Measurements from ENCODE around the gene TSPAN14.

The TSPAN14 gene

DNA sequence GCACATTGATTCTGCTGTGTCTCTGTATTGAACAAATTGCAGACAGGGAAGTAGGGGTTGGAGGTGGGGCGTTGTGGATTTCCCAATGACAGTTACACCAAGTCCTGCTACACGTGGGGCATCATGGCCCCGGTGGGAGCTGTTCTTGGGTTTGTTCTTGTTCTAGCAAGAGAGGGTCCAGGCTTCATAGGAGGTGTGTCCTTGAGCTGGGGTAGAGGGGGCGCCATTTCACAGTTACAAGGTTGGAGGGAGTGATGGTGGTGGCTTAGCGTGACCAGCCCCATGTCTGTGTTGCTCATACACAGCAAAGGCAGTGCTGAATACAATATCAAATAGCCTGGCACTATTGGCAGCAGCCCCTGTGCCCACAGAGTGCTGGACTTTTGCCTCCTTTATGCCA is 99.3 kb downstream of the TSPAN14 start:
- no peak for DNase-seq

DNA sequence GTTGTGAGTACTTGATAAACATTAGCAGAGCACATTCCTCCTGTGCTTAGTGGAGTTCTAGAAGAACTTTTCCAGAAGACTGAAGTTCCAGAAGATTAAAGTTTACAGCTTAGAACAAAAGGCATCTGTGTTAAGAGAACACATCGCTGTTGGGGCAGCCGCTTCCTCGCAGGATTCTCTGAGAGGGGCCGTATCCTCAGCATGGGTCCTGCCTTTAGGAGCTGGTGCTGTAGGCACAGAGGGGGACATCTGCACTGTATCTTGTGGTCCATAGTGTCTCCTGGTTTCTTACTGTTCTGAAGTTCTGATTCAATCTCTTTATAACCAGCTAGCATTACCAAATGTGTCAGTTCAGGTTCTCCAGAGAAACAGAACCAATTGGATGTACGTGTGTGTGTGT is 99.9 kb downstream of the TSPAN14 start:
- no peak for DNase-seq

DNA sequence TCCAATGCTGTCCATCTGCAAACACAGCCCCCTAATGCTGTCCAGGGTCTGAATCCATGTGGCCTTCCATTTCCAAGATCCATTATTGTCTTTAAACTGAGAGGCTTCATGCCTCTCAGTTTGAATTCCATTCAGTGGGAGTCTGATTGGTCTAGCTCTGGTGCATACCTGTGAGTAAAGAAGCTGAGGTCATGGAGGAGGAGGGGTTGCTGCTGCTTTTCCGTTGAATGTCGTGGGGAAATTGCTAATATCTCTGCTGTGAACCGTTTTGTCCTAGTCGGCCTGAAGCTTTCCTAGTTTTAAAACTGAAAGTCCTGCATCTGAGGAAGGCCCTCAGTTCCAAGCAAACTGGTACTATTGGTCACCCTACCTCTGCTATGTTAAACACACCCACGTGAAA is 101.3 kb downstream of the TSPAN14 start:
- no peak for DNase-seq

DNA sequence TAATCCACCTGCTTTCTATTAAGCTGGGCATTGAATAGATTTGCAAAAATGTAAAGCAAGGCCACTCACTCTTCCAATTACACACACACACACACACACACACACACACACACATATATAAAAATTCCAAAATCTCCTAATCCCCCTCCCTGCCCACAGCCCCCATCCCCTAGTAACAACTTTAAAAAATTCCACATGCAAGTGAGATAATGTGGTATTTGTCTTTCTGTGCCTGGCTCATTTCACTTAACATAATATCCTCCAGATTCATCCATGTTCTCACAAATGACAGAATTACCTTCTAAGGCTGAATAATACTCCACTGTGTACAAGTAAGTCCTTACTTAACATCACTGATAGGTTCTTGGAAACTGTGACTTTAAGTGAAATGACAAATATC is 107.8 kb downstream of the TSPAN14 start:
- DNase-seq: no peak

DNA sequence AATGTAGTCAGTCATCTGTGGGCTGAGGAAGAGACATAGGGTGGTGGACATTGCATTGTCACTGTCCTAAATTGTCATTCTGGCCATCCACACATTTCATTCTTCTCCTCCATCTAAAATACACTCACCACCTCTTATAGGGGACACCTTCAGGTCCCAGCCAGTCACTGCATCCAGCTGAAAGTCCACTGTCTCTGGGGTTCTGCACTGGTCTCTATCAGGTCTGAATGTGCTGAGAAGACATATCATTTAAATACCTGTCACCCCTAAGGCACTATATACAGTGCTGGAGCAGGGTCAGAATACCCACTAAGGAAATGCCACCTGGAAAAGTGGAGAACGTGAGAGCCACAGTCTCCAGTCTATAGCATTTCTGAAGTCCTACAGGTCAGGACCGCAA is 113.2 kb downstream of the TSPAN14 start:
- DNase-seq: no peak

DNA sequence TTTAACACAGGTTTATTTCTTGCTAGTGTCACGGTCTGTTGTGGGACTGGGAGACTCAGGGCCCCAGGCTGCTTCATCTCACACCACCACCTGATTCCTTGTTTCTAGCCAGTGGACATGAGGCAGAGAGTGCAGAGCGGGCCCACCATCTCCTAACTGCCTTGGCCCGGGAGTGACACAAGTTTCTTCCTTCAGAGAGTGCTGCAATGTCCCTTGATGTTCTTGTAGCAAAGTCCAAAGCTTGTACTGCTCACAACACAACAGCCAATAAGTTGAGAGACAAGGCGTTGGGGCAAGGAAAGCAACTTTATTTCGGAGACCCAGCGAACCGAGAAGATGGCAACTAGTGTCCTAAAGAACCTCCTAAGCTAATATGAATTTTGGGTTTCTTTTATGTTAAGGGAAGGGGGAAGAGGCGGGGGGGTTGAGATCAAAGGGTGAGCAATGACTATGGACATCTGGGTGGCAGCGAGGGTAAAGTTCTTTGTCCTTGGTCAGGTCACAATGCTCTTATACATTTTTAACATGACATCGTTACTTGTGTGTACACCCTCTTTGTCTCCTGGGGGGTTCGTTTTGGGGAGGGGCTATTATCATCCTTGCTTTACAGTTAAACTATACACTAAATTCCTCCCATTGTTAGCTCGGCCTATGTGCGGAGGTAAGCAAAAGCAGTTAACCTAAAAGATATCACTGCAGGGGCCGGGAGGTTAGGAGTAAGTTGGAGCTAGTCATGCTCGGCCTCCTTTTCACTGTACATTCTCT is 115.2 kb downstream of the TSPAN14 start:
- no peak for DNase-seq

DNA sequence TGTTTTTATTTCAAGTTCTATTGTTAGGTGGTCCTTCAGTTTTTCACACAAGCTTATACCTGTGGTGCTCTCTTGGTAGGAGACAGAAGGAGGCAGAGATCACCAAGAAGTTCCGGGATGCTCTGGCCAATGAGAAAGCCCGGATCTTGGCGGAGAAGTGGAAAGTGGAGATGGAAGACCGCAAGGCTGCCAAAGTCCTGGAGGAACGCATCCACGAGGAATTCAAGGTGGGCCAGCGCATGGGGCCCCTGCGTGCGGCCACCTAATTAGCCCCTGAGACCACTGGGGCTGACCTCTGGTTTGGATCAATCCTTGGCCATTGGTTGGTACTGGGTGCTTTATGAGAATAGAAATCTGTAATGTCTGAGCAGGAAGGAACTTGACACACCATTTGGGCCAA is 117.2 kb downstream of the TSPAN14 start:
- no peak for DNase-seq

DNA sequence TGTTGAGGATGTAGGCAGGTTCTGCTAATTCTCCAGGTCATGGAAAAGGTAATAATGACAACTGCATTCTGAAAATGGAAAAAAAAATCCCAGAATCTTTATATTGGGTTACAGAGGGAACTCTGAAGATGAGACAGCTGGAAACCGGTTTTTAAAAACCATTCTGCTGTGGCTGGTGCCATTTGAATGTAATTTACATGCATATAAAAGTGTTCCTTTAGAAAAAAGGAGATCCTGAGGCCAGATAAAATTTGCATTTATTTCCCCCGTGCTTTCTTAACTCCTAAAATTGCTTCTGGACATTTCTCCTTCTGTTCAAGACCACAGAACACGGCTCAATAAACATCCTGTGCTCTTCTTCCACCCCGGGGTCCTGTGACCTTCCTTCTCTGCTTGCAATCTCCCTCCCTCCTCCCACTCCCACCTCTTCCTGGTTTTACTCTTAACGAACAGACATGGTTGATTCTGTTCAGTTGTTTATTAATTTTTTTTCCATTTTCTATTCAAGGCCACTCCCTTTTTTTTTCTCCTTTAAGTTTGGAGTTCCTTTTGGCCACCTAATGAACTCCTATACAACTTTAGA is 125.2 kb downstream of the TSPAN14 start:
- peak; percentile 41 for DNase-seq

DNA sequence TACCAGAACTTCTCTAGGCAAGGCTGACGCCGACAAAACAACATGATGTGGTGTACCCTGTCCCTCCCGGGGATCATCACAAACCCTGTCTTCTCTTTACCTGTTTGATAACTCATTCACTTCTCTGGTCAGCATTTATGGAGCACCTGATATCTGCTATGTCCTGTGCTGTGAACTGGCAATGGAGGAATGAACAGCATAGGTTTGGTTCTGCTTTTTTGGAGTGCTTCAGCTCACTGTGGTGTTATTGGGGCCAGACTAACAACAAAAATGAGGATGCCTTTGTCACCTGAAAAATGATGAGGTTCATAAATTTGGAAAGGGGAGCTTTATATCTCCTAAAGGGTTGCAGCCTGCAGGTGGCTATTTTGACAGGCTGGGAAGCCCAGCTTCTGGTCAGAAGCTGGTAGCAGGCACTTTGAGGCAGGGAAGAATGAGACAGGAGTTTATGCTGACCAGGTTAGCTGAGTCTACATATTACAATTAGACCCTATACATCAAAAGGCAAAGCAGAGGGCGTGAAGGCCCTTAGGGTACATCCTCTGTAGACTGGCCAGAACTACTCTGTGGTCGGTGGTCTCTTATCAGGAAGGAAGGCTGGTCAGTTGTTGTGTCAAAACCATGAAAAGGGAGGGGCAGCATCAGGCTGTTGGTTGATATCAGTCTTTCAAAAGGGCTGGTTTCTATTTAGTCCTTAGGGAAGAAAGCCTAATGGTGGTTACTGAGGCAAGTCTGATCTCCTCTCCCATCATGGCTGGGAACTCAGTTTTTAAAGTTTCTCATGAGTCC is 125.9 kb downstream of the TSPAN14 start:
- no peak for DNase-seq

DNA sequence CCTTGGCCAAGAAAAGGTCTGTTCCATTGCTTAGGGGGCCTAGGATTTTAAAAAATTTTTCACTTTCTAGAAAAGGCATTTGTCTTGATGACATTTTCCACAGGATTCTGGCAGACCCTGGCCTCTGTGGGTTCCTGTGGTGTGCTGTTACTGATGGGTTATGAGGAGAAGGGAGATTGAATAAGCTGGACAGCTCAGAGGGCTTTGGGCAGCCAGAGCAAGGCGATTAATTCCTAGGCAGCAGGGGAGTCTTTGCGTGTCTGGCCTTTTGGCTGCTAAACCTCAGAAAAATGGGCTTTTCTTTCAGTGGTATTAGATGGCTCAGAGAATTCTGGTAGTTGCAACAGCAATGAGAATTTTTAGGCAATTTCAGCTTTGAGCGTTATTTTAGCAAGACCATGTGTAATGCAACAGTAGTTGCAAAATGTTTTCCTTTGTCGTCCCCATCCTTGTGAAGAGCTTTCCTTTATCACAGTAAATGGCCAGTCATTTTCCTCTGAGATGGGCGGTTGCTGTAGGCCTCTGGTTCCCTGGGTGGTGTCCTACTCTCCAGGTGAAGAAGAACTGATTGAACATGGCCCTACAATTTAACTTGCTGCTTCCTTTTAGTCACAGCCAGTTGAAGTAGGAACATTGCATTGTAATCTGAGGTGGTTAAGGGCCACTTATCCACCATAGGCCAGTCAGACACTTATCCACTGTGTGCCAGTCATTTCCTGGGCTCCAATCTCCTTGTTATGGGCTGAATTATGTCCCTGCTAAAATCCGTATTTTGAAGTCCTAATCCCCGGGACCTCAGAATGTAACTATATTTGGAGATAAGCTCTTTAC is 126.7 kb downstream of the TSPAN14 start:
- no peak for DNase-seq

DNA sequence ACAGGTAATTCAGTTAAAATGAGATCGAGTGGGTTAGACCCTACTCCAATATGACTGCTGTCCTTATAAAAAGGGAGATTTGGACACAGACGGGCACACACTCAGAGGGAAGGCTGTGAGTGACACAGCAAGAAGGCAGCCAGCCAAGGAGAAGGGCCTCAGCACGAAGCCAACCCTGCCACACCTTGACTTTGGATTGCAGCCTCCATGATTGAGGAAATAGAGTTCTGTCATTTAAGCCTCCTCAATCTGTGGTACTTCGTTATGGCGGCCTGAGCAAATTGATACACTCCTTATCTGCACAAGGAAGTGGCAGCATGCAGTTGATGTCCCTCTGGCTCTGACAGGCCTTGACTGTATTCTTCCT is 127.3 kb downstream of the TSPAN14 start:
- DNase-seq: no peak

DNA sequence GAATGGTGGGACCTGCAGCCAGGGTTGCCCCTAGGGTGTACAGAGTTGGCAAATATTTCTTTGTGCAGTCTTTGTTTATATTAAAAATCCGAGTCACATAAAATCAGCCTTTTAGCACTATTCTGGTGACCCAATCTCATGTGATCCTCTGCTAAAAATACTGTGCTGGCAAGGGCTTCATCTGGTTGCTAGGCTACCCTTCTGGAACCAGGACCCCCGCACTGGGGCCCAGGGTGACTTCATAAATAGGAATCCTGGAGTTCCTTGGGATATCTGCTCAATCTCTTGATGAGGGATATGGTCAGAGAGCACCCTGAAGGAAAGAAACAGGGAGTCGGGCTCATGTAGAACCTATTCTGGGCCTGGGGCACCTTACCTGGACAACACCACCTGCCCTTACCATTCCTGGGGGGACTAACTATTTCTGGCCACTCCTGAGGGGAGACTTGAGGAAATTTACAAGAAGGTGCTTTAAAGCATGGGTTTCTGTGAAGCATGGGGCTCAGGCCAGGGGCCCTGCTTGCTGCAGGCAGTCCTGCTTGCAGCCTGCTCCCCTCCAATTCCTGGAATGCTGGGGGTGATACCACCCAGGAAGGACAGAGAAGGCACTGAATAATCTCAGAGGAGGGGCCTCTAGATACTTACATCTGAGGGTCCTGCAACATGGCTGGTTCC is 128.3 kb downstream of the TSPAN14 start:
- DNase-seq: no peak
